HG03378 (cell line): ENCODE measurements around the gene TRERF1.

Experiments used
- ATAC-seq: cut with Tn5 transposase; IDR thresholded peaks from one replicate; pipeline ENCODE4 v1.9.1; 2021; ENCODE audit warnings: mild to moderate bottlenecking, moderate library complexity; ENCODE audit not compliant: unreplicated experiment

Gene TRERF1

DNA sequence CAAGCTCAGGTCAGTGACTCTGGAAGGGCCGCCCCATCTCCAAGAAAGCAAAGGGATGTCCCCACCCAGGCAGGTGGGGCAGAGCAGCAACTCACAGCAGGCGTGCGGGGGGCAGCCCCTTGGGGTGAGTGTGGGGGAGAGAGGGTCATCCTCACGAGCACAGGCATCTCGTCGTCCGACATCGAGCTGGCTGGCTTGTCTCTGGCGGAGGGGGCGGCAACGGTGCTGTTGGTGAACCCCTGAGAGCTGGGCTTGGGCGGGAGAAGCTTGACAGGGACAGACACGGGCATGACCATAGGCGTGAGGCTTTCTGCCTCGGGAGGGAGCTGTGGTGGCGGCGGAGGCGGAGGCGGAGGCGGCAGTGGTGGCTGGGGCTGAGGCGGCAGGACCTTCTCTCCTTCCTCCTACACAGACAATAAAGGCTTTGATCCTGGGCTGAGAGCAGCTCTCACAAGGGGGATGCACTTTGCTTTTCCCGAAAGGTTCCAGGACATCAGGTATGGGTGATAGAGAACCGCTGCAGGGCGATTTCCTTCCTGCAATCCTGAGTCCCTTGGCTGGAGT is 188.5 kb downstream of the TRERF1 start:
- no peak for ATAC-seq

DNA sequence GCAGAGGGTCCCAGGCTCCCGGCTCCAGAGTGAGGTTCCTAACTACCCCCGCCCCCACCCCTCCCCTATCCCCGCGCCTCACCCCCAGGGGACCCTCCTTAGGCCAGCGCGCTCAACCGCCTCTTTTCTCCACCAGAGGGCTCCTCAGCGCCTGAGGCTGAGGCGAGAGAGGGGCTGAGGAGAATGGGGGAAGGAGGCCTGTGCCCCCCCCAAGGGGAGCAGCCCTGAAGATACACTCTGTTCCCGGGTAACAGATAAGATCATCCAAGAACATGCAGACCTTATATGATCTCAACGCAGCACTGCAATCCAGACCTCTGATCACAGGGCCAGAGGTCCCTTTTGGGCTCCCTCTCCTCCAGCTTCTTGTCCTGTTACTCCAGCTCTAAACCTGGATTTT is 190.8 kb downstream of the TRERF1 start:
- ATAC-seq, result no peak

DNA sequence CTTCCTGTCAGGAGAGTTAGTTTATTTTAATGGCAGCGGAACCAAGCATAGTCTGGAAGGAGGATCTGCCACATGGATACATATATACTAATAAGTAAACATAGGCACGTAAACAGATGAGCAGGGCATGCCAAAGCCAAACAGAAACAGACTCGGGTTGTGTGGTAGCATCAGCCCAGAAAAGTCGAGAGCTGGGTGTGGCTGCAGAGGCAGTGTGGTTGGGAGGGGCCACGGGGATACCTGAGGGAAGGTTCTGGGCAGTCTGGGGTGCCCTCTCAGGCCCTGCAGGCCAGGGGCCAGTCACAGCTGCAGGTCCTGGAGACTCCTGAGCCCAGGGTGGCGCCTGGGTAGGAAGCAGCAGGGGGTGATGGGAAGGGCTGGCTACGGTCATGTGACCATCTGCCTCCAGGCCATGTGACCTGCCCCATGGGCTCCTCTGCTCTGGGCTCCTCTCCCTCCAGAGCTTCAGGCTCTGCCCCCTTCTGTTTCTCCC is 191.3 kb downstream of the TRERF1 start:
- ATAC-seq, result no peak

DNA sequence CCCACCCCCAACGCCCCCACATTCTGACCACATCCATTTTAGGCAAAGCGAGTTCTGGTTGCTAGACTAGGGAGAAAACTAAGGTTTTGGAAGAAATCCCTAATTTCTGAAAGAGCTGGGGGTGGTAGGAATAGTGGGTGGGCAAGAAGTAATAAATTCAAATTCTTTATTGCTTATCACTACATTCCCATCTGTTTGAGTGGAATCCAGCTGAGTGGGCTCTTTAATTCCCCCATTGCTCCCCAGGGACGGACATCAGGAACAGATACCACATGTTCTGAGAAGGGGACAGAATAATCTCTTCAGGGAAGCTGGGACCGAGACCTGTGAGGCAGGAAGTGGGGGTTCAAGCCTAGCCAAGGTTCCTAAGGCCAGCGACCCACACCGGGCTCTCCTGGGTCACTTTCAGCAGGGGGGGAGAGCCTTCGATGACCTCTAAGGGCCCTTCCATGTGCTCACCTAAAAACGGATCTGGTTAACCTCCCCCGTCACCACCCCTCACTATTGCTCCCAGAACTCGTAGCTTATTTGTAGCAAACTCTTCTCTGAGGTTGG is 191.8 kb downstream of the TRERF1 start:
- no peak for ATAC-seq

DNA sequence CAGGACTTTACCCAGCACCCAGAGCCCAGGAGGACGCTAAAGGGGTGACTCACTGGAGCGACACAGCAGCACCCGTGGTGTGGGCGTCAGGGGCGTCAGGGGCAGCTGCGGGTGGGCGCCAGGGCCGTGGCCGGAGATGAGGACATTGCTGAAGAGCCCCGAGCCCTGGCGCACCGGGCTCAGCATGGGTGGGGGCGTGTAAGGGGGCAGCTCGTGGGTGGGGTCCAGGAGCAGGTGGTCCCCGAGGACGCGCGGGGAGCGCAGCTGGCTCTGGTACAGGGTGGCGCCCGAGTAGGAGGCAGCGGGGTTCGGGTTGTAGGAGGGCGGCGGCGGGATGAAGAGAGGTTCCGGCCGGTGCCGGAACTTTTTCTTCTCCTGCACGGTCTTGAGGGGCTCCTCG is 192.4 kb downstream of the TRERF1 start:
- ATAC-seq, result no peak

DNA sequence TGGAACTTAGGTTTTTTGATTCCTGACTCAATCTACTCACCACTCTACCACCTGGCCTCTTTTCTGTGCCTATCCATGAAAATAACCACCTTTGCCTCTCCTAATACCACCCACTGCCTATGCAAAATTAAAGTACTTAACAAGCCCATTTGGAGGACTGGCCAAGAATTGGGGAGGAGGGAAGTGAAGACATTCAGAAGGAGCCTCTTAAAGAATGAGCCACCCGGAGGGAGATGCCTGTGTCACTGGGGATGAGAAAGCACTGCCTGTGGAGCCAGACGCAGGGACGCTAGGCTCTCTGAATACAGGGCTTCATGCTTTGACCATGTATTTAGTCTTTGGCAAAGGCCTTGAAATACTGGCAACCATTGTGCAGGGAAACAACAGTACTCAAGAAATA is 194.1 kb downstream of the TRERF1 start:
- ATAC-seq, result no peak

DNA sequence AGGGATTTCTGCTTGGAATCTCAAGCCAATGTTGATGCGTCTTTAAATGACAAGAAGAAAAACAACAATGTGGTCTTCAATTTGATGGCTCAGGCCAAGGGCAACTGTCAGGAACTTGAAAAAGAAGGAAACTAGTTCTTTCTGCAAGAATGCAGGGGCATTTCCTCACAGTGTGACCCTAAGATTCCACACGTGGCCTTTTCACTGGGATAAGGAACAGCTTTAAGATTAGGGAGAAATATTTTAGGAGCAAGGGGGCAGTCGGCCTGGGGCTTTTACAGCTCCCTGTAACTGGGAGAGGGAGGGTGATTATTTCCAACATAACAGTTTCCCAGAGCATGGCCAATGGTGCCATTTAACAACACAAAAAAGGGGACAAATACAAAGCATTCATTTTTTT is 194.7 kb downstream of the TRERF1 start:
- ATAC-seq, result no peak

DNA sequence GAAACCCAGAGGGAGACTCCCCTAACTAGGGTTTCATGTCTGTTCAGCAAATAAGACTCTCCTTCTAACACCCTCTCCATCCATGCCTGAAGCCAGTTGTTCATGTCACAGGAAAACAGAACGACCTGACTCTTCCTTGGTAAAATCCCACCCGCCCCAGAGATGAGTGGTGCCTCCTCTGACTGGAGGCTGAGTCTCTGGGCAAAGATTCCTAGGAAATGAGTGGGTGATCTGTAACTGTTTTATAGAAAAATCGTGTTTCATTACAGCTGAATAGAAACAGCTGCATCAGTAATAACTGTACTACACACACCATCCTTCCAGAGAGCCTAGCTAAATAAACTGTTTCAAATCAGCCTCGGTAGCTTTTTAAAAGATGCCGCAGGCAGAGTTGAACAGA is 196.7 kb downstream of the TRERF1 start:
- no peak for ATAC-seq

DNA sequence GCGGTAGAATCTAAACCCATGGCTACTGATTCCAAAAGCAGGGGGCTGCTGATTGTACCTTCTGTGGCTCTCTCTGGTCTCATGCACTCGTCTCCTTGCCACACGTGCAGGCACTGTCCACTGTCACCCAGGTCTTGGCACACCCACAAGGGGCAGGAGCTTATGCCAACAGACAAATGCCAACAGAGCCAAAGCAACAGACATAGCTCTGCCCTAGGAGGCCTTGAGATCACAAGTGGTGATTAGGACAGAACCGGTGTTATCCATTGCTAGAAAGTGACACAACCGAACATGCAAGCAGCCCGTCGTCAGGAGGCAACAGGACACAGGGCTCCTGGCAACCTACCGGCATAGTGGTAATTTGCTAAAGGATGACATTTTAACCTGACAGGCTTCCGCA is 197.2 kb downstream of the TRERF1 start:
- no peak for ATAC-seq

DNA sequence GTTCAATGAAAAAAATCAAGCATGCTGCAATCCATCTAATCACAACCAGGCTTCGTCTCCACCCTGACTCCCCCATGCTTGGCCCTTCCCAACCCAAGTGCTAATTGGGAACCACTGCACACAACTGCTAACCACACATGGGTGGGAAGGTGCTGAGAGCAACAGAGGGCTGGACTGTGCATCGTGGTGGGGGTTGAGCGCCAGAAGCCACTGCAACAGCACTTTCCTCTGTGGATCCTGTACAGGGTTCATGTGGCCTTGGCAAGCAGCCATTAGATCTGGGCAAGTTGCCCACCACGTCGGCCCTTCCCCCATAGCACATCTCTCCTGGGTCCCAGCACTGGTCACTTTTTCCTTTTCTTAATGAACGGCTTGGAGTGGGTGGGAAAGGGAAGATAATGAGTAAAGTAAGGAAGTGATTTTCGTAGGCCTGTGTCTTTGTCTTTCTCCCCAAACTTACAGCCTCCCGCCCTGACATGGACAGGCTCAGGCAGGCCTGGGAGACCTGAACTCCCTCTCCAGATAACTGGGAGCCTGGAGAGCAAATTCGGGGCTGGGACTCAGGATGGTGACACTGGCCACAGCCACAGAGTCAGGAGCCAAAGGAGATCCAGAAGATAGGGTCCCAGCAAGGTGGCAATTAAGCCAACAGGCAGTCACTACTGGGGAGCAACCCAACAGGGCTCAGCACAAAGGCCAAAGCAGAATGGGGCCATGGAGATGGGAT is 199.7 kb downstream of the TRERF1 start:
- ATAC-seq, result no peak

DNA sequence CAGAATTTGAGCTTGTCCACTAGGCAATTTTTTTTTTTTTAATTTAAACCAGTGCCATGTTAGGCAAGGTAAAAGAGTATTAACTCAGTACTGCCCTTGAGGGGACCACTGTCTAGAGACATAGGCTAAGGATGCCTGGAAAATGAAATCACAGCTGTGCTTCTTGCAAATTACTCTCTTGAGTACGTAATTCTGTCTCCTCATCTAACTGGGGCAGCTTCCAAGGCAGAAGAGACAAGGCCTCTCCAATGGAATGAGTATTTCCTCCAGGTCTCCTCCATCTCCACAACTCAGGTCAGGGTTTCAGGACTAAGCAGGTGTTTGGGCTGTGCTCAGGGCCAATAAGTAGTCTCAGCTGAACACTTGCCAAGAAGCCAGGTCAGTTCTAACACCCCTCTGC is 200.2 kb downstream of the TRERF1 start:
- ATAC-seq, result no peak

DNA sequence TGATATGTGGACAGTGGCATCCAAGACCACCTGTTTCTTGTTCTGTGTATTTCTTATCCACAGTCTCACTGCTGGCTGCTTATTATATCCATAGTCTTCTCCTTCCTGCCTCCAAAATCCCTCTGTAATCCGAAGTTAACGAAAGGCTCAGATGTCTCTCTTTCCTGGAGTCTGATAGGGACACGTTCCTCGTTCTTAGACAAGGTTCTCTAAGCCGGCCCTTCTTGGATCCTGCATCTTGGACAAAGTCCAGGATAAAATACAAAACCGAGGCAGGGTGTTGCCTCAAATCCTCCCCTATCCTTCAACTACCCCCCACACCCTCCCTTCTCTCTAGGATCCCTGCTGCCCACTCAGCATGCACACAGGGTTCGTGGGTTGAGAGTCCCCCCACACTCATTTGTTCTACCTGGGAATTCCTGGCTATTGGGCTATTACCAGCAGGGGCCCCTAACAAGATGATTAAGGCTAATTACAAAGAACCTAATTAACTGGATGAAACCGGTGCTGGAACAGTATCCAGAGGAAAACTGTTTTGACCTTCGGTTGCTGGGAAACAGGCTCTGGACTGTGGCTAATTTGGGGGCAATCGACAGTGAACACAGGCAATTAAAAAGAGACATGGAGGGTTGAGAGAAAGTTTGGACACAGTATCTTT is 201.3 kb downstream of the TRERF1 start:
- ATAC-seq, result no peak

DNA sequence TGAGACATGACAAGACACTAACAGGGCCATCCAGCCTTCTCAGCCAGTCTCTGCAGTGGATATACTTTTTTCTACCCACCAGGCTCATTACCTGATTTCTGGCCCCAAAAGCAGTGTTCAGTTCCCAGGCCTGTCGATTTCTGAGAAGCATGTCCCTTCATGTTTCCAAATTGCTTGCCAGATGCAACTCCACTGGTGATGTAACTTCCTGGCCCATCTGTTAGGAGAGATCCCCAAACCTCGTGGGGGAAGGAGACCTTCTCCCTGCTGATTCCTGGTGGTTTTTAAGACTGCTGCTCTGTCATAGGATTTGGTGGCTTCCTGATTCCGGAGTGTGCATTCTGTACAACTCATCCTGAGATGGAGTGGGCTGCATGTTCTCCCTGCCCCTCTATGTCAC is 202.4 kb downstream of the TRERF1 start:
- ATAC-seq, result no peak

DNA sequence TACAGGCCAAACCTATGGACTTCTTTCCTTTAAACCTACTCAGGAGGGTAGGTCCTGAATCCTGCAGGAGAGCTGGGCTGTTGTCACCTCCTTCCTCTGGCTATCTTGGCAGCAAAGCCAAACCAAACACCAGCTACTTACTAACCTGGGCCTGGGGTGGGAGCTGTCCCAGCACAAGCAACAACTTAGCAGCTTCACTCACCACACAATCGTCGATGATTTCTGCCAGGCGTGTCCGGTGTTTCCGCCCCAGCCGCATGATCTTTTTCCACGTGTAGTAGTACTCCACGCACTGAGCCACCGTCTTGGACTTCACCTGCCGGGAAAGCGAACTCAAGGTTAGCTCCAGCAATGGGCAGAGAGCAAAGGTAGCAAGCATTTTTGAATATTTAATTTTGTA is 208.7 kb downstream of the TRERF1 start:
- ATAC-seq, result no peak

DNA sequence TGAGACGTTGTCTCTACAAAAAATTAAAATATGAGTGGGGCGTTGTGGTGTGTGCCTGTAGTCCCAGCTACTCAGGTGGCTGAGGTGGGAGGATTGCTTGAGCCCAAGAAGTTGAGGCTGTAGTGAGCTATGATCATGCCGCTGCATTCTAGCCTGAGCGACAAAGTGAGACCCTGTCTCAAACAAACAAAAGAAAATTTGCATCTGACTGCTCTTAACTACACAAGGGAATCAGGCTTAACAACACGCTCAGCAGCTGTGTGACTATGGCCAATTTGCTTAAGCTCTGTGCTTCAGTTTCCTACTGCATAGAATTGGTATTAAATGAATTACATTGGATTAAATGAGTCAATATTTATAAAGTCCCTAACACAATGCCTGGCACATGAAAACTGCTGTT is 209.8 kb downstream of the TRERF1 start:
- no peak for ATAC-seq

DNA sequence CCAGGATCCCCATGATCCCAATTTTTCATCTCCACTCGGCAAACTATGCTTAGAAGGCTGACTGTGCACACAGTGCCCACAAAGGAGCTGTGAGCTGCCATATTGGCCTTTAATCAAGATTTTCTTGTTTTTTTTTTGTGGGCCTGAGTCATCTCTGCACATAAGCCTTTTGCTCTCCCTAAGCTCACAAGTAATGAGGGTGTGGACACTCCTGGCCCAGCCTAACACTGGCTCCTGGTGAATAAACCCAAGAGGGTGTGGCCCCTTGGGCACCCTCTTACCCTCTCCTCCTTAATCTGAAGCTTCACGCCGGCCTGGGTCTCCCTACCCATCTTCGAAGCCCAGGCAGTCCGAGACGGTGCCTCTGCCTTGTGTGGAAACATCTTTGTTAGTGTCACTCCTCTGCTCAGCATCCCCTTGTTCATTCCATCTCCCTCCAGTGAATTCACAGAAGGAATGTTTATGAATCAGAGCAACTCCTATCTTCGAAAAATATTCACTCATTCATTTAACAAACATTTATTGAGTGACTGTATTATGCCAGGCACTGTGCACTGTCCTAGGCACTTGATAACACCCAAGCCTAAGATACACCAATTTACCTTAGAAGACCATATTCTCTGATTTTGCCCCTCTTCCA is 211.9 kb downstream of the TRERF1 start:
- no peak for ATAC-seq

DNA sequence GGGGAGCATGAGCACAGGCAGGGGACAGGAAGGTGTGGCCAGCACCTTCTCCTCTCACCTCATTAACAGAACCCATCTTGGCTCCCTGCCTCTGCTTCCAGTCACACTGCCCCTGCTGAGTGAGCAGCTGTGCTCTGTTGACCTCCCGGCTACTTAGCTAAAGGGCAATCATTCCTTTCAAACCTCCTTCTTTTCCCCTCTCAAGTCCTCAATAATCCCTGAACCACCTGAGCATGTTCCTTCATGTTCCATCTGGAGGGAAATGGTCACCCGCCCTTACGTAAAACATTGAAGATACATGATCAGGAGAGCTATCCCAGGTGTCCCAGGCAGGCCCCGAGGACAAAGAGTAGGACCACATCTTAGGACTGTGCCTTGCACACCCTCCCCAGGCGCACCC is 212.4 kb downstream of the TRERF1 start:
- ATAC-seq, result no peak

DNA sequence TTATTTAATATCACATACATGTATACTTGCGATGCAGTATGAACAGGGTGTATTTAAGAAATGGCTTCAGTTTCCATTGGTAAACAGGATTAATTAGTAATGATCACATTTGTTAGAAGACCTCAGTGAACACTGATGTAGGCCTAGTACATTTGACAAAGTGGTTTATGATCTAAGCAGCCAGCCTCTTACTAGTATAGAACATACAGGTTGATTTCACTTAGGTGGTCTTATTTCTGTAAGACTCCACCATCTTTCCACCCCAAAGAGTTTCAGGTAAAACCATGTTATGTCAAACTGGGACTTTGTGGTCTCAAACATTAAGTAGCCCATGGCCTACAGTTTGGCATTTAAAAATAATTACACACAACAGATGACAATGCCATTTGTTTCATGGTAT is 213.9 kb downstream of the TRERF1 start:
- no peak for ATAC-seq

DNA sequence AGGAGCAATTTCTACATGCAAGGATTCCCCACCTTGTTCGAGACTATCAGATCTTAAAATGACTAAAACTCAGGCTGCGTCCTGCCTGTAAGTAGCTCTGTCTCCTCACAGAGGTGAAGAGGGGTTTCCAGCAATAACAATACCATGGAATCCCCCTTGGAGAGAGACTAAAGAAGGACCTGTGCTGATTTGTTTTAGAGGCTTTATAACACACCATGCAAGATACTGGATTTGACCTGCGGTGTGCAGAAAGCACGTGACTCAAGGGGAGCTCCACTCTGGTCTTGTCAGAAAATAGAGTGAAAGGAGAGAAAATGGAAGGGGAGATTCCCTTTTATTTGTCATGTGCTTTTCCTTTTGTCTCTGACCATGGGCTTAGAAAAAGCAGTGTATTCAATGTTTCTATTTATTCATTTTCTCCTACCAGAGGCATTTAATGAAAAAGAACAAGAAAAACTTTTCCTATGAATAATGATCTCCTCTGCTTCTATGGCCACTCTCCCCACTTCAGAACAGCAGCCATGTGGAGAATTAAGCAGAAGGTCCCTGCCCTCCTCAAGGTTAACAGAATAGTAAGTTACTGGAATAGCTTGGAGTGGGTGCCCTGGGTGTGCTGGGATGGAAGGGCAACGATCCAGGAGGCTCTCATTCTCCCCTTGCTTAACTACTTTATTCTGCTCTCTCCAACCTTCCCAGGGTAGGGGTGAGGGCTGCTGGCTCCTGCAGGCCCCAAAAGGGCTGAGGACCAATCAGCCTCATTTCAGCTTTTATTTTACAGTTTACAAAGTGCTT is 214.8 kb downstream of the TRERF1 start:
- no peak for ATAC-seq

DNA sequence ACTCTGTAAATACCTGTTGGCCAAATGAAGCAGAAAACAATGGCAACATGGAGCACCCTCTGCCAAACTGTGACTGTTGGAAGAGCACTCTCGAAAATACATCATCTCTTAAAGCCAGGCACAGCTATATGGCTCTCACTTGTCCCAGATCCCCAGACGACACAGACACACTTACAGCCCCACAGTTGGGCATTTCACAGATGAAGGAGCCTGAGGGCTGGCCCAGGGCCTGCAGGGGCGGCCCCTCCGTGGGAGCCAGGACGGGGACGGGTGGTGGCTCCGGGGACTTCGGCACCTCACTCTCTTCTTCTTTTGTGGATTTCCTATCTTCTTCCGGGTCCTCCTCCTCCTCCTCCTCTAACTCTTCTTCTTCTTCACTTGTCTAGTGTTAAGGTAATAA is 215.7 kb downstream of the TRERF1 start:
- no peak for ATAC-seq

DNA sequence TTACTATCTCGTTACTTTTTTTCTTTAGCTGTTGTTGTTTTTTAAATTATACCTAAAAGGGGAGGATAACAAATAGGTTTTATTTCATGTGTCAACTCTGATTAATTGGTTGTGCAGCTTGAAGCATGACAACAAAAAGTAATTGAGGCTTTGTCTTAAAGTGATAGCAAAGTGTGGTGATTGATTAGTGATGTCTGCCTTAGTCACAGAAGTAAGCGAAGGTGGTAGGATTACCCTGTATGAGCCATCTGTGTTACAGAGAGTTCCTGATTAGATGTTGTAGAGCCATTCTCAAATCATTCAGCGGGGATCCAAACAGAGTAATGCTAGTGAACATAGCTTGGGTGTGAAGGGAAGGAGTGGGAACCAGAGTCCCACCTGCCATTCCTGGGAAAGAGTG is 219.7 kb downstream of the TRERF1 start:
- ATAC-seq, result no peak
